AG04450 (cell line): ENCODE measurements around the gene CASP6. TPM values are rescaled to one million over a fixed set of nuclear protein-coding genes. Genes with fewer than 3 reads are reported as not detected.

Experiments
- CTCF ChIA-PET: fragments of 300-600, 350-600 bp; formaldehyde crosslinking; extraction: SDS; loops from one replicate; lab custom pipeline; 2022; ENCODE audit warnings: antibody characterized with exemption, inconsistent platforms; lab: Charles Lee
- POLR2A ChIA-PET: fragments of 350-600 bp; formaldehyde crosslinking; extraction: SDS; loops from one replicate; lab custom pipeline; 2021; ENCODE audit warnings: antibody characterized with exemption, inconsistent platforms; lab: Yijun Ruan, JAX
- DNase-seq: peaks from one replicate; pipeline ENCODE4 v3.0.0-alpha.2; 2011; ENCODE audit warnings: low read depth, low spot score
- H3K27ac ChIP-seq: one replicate; pipeline ENCODE4 v1.5.1; 2012; ENCODE audit warnings: low read depth, low read length, control low read depth
- H3K27me3 ChIP-seq: one replicate; pipeline ENCODE4 v1.6.0; 2012; ENCODE audit warnings: low read length; ENCODE audit not compliant: control insufficient read depth, insufficient read depth
- H3K4me3 ChIP-seq: 2 replicates; pipeline ENCODE4 v1.5.1; 2011; ENCODE audit warnings: mild to moderate bottlenecking, low read depth, low read length, control low read depth
- H3K9me3 ChIP-seq: 2 replicates; pipeline ENCODE4 v1.5.1; 2012; ENCODE audit warnings: low read length; ENCODE audit not compliant: control insufficient read depth, insufficient read depth
- polyA plus RNA-seq: library from polyadenylated mRNA; depleted of rRNA; stranded (reverse); fragments of >200 nt; gene quantifications from 2 replicates; pipeline ENCODE4 v1.2.3, GENCODE V29; 2011
- TF ChIP-seq, protein P1 (sequence below): IDR thresholded peaks from 2 replicates; pipeline ENCODE4 v1.5.1; 2011; ENCODE audit warnings: low read depth, low read length, control low read depth, inconsistent platforms

The CASP6 gene
- polyA plus RNA-seq, 1 experiment = 44.8 TPM

DNA sequence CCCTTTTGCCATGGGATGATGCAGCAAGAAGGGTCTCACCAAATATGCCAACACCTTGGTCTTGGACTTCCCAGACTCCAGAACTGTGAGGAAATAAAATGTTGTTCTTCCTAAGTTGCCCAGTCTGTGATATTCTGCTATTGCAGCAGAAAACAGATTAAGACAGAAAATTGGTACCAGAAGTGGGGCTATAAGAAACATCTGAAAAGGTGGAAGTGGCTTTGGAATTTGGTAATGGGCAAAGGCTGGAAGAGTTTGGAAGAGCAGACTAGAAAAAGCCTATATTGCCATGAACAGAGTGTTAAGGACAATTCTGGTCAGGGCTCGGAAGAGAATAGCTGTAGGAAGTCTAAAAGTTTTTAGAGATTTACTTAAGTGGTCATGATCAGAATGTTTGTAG lies 27.4 kb downstream of the CASP6 start:
- H3K9me3 ChIP-seq = peaks cover 9% of the 10 kb centered on the region; the same call in 1 of the 2 replicates
- CTCF ChIA-PET = no interaction called here
- H3K4me3 ChIP-seq = no peak overlapping the region
- POLR2A ChIA-PET = no interaction called here
- TF ChIP-seq, protein P1, sequence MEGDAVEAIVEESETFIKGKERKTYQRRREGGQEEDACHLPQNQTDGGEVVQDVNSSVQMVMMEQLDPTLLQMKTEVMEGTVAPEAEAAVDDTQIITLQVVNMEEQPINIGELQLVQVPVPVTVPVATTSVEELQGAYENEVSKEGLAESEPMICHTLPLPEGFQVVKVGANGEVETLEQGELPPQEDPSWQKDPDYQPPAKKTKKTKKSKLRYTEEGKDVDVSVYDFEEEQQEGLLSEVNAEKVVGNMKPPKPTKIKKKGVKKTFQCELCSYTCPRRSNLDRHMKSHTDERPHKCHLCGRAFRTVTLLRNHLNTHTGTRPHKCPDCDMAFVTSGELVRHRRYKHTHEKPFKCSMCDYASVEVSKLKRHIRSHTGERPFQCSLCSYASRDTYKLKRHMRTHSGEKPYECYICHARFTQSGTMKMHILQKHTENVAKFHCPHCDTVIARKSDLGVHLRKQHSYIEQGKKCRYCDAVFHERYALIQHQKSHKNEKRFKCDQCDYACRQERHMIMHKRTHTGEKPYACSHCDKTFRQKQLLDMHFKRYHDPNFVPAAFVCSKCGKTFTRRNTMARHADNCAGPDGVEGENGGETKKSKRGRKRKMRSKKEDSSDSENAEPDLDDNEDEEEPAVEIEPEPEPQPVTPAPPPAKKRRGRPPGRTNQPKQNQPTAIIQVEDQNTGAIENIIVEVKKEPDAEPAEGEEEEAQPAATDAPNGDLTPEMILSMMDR = no peak
- no peak overlapping the region for H3K27ac ChIP-seq
- H3K27me3 ChIP-seq = no peaks in the 10 kb centered on the region
- no peak for DNase-seq

DNA sequence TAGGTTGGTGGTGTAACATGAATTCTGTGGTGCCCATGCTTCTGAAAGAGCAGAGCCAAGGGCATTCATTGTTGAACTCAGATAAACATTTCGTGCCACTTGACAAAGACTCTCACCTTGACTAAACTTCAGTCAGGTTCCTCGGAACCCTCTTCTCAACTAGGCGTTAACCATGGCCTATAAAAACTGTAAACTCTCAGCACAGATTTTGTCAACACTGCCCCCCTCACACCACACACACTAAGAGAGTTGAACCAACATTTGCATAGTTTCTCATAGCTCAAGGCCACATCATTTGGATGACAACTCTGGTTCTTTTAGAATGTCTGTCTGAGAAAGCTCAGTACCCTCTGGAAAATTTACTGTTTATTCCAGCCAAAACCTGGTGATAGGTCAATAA lies 28.1 kb downstream of the CASP6 start:
- no peaks in the 10 kb centered on the region for H3K27me3 ChIP-seq
- DNase-seq = no peak
- H3K4me3 ChIP-seq = no peak overlapping the region
- H3K9me3 ChIP-seq = peaks cover 9% of the 10 kb centered on the region; the same call in 1 of the 2 replicates
- TF ChIP-seq, protein P1 = no peak
- ChIA-PET CTCF (no interaction called here), POLR2A (no interaction called here)
- no peak overlapping the region for H3K27ac ChIP-seq

DNA sequence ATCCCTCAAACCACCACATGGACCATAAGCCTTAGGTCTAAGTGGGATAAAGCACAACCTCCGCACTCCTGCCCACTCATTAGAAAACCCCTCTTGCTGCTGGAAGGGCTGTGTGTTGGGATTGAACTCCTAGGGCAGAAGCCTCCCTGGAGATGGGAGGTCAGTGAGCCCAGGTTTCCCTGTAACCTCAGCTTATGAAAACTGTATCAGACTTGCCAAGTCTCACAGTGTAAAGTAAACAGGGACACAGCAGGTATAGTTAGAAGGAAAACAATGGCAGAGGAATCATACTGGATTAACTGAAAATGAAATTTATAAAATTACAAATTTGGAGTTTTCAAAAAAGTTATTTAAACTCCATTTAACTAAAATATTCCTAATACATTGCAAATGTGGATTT lies 29.9 kb downstream of the CASP6 start:
- ChIA-PET POLR2A (no interaction called here), CTCF (no interaction called here)
- no peak for DNase-seq
- TF ChIP-seq, protein P1 = no peak
- peaks cover 2% of the 10 kb centered on the region; the same call in 1 of the 2 replicates for H3K9me3 ChIP-seq
- no peak overlapping the region for H3K27ac ChIP-seq
- no peak overlapping the region for H3K4me3 ChIP-seq
- no peaks in the 10 kb centered on the region for H3K27me3 ChIP-seq

DNA sequence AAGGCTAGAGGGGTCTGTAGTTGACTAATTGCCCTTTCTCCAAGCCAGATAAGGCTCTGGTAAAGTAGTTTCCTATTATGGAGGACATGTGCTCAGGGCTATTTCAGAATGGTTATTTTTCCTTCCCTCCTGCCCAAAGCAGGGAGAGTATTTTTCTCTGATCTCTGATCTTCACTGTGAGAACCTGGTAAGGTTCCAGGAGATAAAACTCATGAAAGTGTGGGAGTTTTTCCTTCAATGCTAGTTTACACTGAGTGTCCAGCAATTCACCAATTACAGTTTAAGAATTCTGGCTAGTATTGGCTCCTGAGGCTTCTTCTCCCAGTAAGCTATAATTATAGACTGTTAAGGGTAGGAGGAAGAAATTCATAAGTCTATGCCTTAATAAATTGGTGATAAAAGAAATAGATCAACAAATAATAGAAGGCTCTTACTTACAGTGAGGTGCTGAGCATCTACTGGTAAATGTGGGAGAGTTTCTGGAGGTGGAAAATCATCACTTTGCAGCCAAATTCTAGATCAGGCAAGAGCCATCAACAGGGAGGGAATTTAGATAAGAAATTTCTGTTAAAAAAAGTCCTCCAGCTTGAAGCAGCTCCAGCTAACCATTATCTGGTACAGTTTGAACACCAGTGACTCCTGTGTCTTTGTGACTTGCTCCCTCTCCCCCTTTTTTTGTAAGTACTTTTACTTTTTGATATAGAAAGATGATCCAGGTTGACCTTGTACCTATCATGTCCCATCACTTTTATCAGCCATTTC lies 30.9 kb downstream of the CASP6 start:
- CTCF ChIA-PET = no interaction called here

DNA sequence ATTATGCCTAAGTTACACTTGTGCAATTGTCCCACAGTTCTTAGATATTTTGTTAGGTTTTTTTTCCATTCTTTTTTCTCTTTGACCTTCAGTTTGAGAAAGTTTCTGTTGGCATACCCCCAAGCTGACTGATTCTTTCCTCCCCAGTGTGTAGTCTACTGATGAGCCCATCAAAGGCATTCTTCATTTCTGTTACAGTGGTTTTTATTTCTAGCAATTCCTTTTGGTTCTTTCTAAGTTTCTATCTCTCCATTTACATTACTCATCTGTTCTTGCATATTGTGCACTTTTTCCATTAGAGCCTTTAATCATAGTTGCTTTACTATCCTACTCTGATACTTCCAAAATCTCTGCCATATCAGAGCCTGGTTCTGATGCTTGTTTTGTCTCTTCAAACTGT lies 31.9 kb downstream of the CASP6 start:
- ChIA-PET CTCF (interaction anchor here (0.8 kb wide), 1 partner anchor 40 kb away, joined by 3 read pairs; no protein-coding TSS in a partner anchor), POLR2A (no interaction called here)
- TF ChIP-seq, protein P1 = no peak
- DNase-seq = no peak
- Histone ChIP-seq H3K27ac (no peak overlapping the region), H3K27me3 (no peaks in the 10 kb centered on the region), H3K4me3 (no peak overlapping the region), H3K9me3 (no peaks in the 10 kb centered on the region)

More for the DNA sequence above, 30.9 kb downstream of the CASP6 start:
- no peak overlapping the region for H3K27ac ChIP-seq
- H3K4me3 ChIP-seq = no peak overlapping the region
- no peaks in the 10 kb centered on the region for H3K9me3 ChIP-seq
- TF ChIP-seq, protein P1 = no peak
- no peaks in the 10 kb centered on the region for H3K27me3 ChIP-seq
- no peak for DNase-seq
- POLR2A ChIA-PET = no interaction called here
